Measurements from ENCODE around the gene IGFL4. TPM values are rescaled to one million over a fixed set of nuclear protein-coding genes. Genes with fewer than 3 reads are reported as not detected.

The IGFL4 gene
- total RNA-seq, 1 donor from 2014 or later = not detected

DNA sequence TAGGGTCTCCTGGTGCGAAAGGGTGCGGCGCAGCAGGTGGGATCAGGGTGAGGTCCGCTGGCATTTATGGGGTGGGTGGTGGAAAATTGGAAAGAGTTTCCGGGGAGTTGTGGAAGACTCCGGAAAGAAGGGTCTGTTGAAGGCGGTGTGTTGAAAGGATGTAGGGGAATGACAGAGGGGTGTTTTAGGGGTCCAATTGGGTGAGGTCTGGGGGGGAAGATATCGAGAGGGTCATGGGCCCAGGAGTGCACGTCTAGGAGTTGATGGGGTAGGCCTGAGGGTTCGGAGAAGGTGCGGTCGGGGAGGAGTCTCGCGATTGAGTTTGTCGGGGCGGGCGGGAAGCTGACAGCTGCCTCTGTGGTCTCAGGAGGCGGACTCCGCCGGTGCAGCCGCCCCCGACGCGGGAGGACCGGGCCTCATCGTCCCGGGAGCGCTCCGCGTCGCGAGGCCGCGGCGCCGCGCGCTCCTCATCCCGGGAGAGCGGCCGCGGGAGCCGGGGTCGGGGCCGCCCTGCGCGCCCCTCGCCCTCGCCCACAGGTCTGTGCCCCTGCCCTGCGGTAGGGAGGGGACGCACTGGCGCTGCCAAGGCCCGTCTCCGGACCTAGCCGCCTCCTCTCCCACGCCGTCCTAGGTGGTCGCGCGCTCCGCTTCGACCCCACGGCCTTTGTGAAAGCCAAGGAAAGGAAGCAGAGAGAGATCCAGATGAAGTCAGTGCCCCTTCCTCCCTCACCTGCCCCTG lies 24.9 kb downstream of the IGFL4 start:
- no peak for TF ChIP-seq CTCF (IDR thresholded peaks at IDR 0.05; ENCODE audit: borderline replicate concordance)
- no peaks in the 10 kb centered on the region for H3K9me3 ChIP-seq (replicated peaks)
- peaks cover 26% of the 10 kb centered on the region for H3K4me1 ChIP-seq
- H3K4me3 ChIP-seq = peak overlapping the region; percentile 75
- no peak for DNase-seq
- intact Hi-C loops (cut with micrococcal nuclease) = no loop called here
- H3K36me3 ChIP-seq = no peaks in the 10 kb centered on the region
- H3K27ac ChIP-seq (replicated peaks) = no peak overlapping the region
- peaks cover 51% of the 10 kb centered on the region for H3K27me3 ChIP-seq (ENCODE audit: low read depth)

GRCh38 chr19:46014941-46015686 lies 25.7 kb downstream of the IGFL4 start:
- TF ChIP-seq CTCF (IDR thresholded peaks at IDR 0.05; ENCODE audit: borderline replicate concordance) = no peak
- no peak overlapping the region for H3K27ac ChIP-seq (replicated peaks)
- DNase-seq = peak; percentile 45

GRCh38 chr19:46014534-46014933 lies 26.3 kb downstream of the IGFL4 start:
- no peak for TF ChIP-seq CTCF (IDR thresholded peaks at IDR 0.05; ENCODE audit: borderline replicate concordance)
- peaks cover 26% of the 10 kb centered on the region for H3K4me1 ChIP-seq
- H3K27me3 ChIP-seq (ENCODE audit: low read depth) = peaks cover 58% of the 10 kb centered on the region
- no peak overlapping the region for H3K27ac ChIP-seq (replicated peaks)
- no peak for DNase-seq
- H3K9me3 ChIP-seq (replicated peaks) = no peaks in the 10 kb centered on the region
- no peaks in the 10 kb centered on the region for H3K36me3 ChIP-seq
- intact Hi-C loops (cut with micrococcal nuclease) = no loop called here
- peak overlapping the region; percentile 75 for H3K4me3 ChIP-seq

More at GRCh38 chr19:46014941-46015686, 25.7 kb downstream of the IGFL4 start:
- H3K36me3 ChIP-seq = no peaks in the 10 kb centered on the region
- peaks cover 26% of the 10 kb centered on the region for H3K4me1 ChIP-seq
- intact Hi-C loops (cut with micrococcal nuclease) = no loop called here
- no peaks in the 10 kb centered on the region for H3K9me3 ChIP-seq (replicated peaks)
- peak overlapping the region; percentile 75 for H3K4me3 ChIP-seq
- H3K27me3 ChIP-seq (ENCODE audit: low read depth) = peaks cover 57% of the 10 kb centered on the region

GRCh38 chr19:46009530-46010510 lies 31.0 kb downstream of the IGFL4 start:
- intact Hi-C loops (cut with micrococcal nuclease) = loop anchor here (10.0 kb wide), 1 partner anchor 95 kb away; the partner anchor contains the start of gene NANOS2
- TF ChIP-seq CTCF (IDR thresholded peaks at IDR 0.05; ENCODE audit: borderline replicate concordance) = peak; percentile 86
- H3K4me1 ChIP-seq = peaks cover 5% of the 10 kb centered on the region
- peaks cover 19% of the 10 kb centered on the region for H3K36me3 ChIP-seq
- no peak overlapping the region for H3K4me3 ChIP-seq
- no peaks in the 10 kb centered on the region for H3K9me3 ChIP-seq (replicated peaks)
- no peak overlapping the region for H3K27ac ChIP-seq (replicated peaks)
- peaks cover 43% of the 10 kb centered on the region for H3K27me3 ChIP-seq (ENCODE audit: low read depth)
- DNase-seq = peak; percentile 61

GRCh38 chr19:46006411-46006810 lies 34.4 kb downstream of the IGFL4 start:
- no peak for TF ChIP-seq CTCF (IDR thresholded peaks at IDR 0.05; ENCODE audit: borderline replicate concordance)
- Histone ChIP-seq H3K27me3 (ENCODE audit: low read depth) (peaks cover 9% of the 10 kb centered on the region), H3K4me1 (no peaks in the 10 kb centered on the region), H3K36me3 (peaks cover 31% of the 10 kb centered on the region), H3K9me3 (replicated peaks) (no peaks in the 10 kb centered on the region), H3K4me3 (no peak overlapping the region), H3K27ac (replicated peaks) (no peak overlapping the region)
- DNase-seq = no peak
- intact Hi-C loops (cut with micrococcal nuclease) = loop anchor here (10.0 kb wide), 1 partner anchor 92 kb away; the partner anchor contains the start of gene NANOS2

Data from left ventricle myocardium inferior (tissue), 1 donor.